Caco-2 (cell line): ENCODE results near the gene MACROD2. TPM values are rescaled to one million over a fixed set of nuclear protein-coding genes. Genes with fewer than 3 reads are reported as not detected.

Experiments used
- BruUV-seq: library from RNA; stranded (reverse); fragments of 400-500 nt; replicated peaks from 2 replicates; lab custom pipeline; 2021; lab: Mats Ljungman, UMichigan
- CTCF ChIA-PET: fragments of 300-600 bp; sonication (Branson Sonifier 250); formaldehyde crosslinking; loops from one replicate; lab custom pipeline; 2022; ENCODE audit warnings: antibody characterized with exemption; lab: Charles Lee
- POLR2A ChIA-PET: fragments of 300-600 bp; sonication (Branson Sonifier 250); formaldehyde crosslinking; loops from one replicate; lab custom pipeline; 2022; ENCODE audit warnings: antibody characterized with exemption; lab: Charles Lee
- DNase-seq, 2 experiments: peaks; one replicate each; pipeline versions ENCODE4 v3.0.0 to v3.0.0-alpha.2; 2020 to 2022
- H3K27me3 ChIP-seq: replicated peaks from 2 replicates; pipeline ENCODE4 v1.6.0; 2011; ENCODE audit warnings: low read length; ENCODE audit not compliant: control insufficient read depth, insufficient read depth
- H3K36me3 ChIP-seq: 2 replicates; pipeline ENCODE4 v1.5.1; 2011; ENCODE audit warnings: low read length; ENCODE audit not compliant: control insufficient read depth, insufficient read depth
- H3K4me1 ChIP-seq: fragments of 250-450 bp; sonication (Bioruptor Pico); 2 replicates; pipeline ENCODE4 v1.5.1; 2020; ENCODE audit warnings: mild to moderate bottlenecking
- H3K4me3 ChIP-seq: 2 replicates; pipeline ENCODE4 v1.5.1; 2011; ENCODE audit warnings: low read depth, mild to moderate bottlenecking, control low read depth, low read length
- H3K9me3 ChIP-seq: fragments of 250-450 bp; sonication (Bioruptor Pico); 2 replicates; pipeline ENCODE4 v1.5.1; 2020; ENCODE audit warnings: mild to moderate bottlenecking, moderate library complexity
- H3K27ac Mint-ChIP-seq: one replicate; pipeline ENCODE4 v1.8.0; 2022; ENCODE audit warnings: mixed read lengths; ENCODE audit not compliant: unreplicated experiment
- H3K27me3 Mint-ChIP-seq: one replicate; pipeline ENCODE4 v1.8.0; 2022; ENCODE audit warnings: mixed read lengths; ENCODE audit not compliant: insufficient read depth, unreplicated experiment
- H3K36me3 Mint-ChIP-seq: one replicate; pipeline ENCODE4 v1.8.0; 2022; ENCODE audit warnings: mild to moderate bottlenecking, mixed read lengths; ENCODE audit not compliant: insufficient read depth, unreplicated experiment
- H3K4me1 Mint-ChIP-seq: one replicate; pipeline ENCODE4 v1.8.0; 2022; ENCODE audit warnings: low read depth, mixed read lengths; ENCODE audit not compliant: unreplicated experiment
- H3K4me3 Mint-ChIP-seq: one replicate; pipeline ENCODE4 v1.8.0; 2022; ENCODE audit warnings: mild to moderate bottlenecking, moderate library complexity, mixed read lengths; ENCODE audit not compliant: unreplicated experiment
- H3K9me3 Mint-ChIP-seq: one replicate; pipeline ENCODE4 v1.8.0; 2022; ENCODE audit warnings: mixed read lengths; ENCODE audit not compliant: unreplicated experiment
- CTCF ChIP-seq, 2 experiments: fragments of 200-600 bp in 1 of 2; IDR thresholded peaks; 1 replicate in 1 of 2; 2 replicates in 1 of 2; pipeline versions ENCODE4 v1.5.1 to v1.8.0; 2011 to 2022; ENCODE audit warnings: antibody characterized with exemption in 1 of 2, control low read depth in 1 of 2, inconsistent platforms in 1 of 2, low read depth in 1 of 2, low read length in 1 of 2, mild to moderate bottlenecking in 1 of 2, moderate library complexity in 1 of 2; ENCODE audit not compliant: insufficient read depth in 1 of 2, severe bottlenecking in 1 of 2, unreplicated experiment in 1 of 2
- intact Hi-C: fragments of 100-400 bp; cut with micrococcal nuclease; formaldehyde crosslinking; loops from one replicate; pipeline ENCODE4 v1.10.0; 2022; ENCODE audit not compliant: unreplicated experiment
- total RNA-seq: library from RNA; stranded (reverse); gene quantifications from 2 replicates; pipeline ENCODE4 v1.2.3, GENCODE V29; 2022

MACROD2 gene
- total RNA-seq, 1 experiment from 2014 or later = 6.4 TPM

GRCh38 chr20:15144916-15145315, 1149.6 kb downstream of the MACROD2 start:
- BruUV-seq = no TSS peak
- Histone ChIP-seq H3K4me3 (no peak overlapping the region), H3K4me1 (peaks cover 8% of the 10 kb centered on the region; the same call in 1 of the 2 replicates), H3K36me3 (no peaks in the 10 kb centered on the region), H3K9me3 (no peaks in the 10 kb centered on the region), H3K27me3 (no peaks in the 10 kb centered on the region)
- POLR2A ChIA-PET = no interaction called here
- TF ChIP-seq CTCF (IDR thresholded peaks at IDR 0.05; ENCODE audit: insufficient read depth in 1 of 2, low read depth in 1 of 2, low read length in 1 of 2, severe bottlenecking in 1 of 2, unreplicated experiment in 1 of 2) = no peak
- intact Hi-C loops = no loop called here
- H3K4me3 Mint-ChIP-seq = no peak overlapping the region
- H3K9me3 Mint-ChIP-seq = no peaks in the 10 kb centered on the region
- no peak for DNase-seq
- H3K36me3 Mint-ChIP-seq = no peaks in the 10 kb centered on the region
- CTCF ChIA-PET = no interaction called here
- H3K4me1 Mint-ChIP-seq = peaks cover 9% of the 10 kb centered on the region
- no peaks in the 10 kb centered on the region for H3K27me3 Mint-ChIP-seq
- no peak overlapping the region for H3K27ac Mint-ChIP-seq

GRCh38 chr20:15146948-15147347, 1151.6 kb downstream of the MACROD2 start:
- ChIA-PET POLR2A (no interaction called here), CTCF (no interaction called here)
- peaks cover 5% of the 10 kb centered on the region for H3K9me3 Mint-ChIP-seq
- H3K27me3 Mint-ChIP-seq = no peaks in the 10 kb centered on the region
- no TSS peak for BruUV-seq
- H3K27me3 ChIP-seq = no peaks in the 10 kb centered on the region
- H3K27ac Mint-ChIP-seq = no peak overlapping the region
- no peak for DNase-seq
- peaks cover 3% of the 10 kb centered on the region; the same call in 1 of the 2 replicates for H3K4me1 ChIP-seq
- no peaks in the 10 kb centered on the region for H3K36me3 ChIP-seq
- no peak overlapping the region for H3K4me3 ChIP-seq
- intact Hi-C loops = no loop called here
- no peaks in the 10 kb centered on the region for H3K36me3 Mint-ChIP-seq
- H3K4me3 Mint-ChIP-seq = no peak overlapping the region
- TF ChIP-seq CTCF (IDR thresholded peaks at IDR 0.05; ENCODE audit: insufficient read depth in 1 of 2, low read depth in 1 of 2, low read length in 1 of 2, severe bottlenecking in 1 of 2, unreplicated experiment in 1 of 2) = no peak
- no peaks in the 10 kb centered on the region for H3K9me3 ChIP-seq
- peaks cover 2% of the 10 kb centered on the region for H3K4me1 Mint-ChIP-seq

- POLR2A ChIA-PET = no interaction called here
- TF ChIP-seq CTCF (IDR thresholded peaks at IDR 0.05; ENCODE audit: insufficient read depth in 1 of 2, low read depth in 1 of 2, low read length in 1 of 2, severe bottlenecking in 1 of 2, unreplicated experiment in 1 of 2) = no peak
- Mint-ChIP-seq H3K36me3 (no peaks in the 10 kb centered on the region), H3K27me3 (no peaks in the 10 kb centered on the region), H3K27ac (no peak overlapping the region), H3K9me3 (peaks cover 19% of the 10 kb centered on the region), H3K4me1 (no peaks in the 10 kb centered on the region), H3K4me3 (no peak overlapping the region)
- H3K4me3 ChIP-seq = no peak overlapping the region
- BruUV-seq = no TSS peak
- CTCF ChIA-PET = interaction anchor here (0.6 kb wide), 1 partner anchor 192 kb away, joined by 3 read pairs; no protein-coding TSS in a partner anchor
- H3K27me3 ChIP-seq = no peaks in the 10 kb centered on the region
- DNase-seq = no peak
- no peaks in the 10 kb centered on the region for H3K4me1 ChIP-seq
- intact Hi-C loops = no loop called here
- no peaks in the 10 kb centered on the region for H3K9me3 ChIP-seq
- no peaks in the 10 kb centered on the region for H3K36me3 ChIP-seq
Measured at GRCh38 chr20:15154070-15154469, 1158.8 kb downstream of the MACROD2 start.
